Tibial nerve (tissue), 4 donors: ENCODE data around the gene AMBRA1.

Source experiments
- EP300 ChIP-seq, 2 donors: sonication (generic); formaldehyde crosslinking; IDR thresholded peaks; one replicate each; pipeline ENCODE4 v1.6.1; 2017; ENCODE audit warnings: antibody characterized with exemption in 2 of 2, mild to moderate bottlenecking in 1 of 2
- TF ChIP-seq, protein P1 (sequence below), 5 experiments: fragments of 200-600 bp in 3 of 5; fragments of 450-650 bp in 2 of 5; sonication (generic) in 3 of 5; IDR thresholded peaks; one replicate each; pipeline ENCODE4 v1.5.1; 2016 to 2019; ENCODE audit warnings: antibody characterized with exemption in 5 of 5, mild to moderate bottlenecking in 3 of 5, moderate library complexity in 2 of 5

DNA sequence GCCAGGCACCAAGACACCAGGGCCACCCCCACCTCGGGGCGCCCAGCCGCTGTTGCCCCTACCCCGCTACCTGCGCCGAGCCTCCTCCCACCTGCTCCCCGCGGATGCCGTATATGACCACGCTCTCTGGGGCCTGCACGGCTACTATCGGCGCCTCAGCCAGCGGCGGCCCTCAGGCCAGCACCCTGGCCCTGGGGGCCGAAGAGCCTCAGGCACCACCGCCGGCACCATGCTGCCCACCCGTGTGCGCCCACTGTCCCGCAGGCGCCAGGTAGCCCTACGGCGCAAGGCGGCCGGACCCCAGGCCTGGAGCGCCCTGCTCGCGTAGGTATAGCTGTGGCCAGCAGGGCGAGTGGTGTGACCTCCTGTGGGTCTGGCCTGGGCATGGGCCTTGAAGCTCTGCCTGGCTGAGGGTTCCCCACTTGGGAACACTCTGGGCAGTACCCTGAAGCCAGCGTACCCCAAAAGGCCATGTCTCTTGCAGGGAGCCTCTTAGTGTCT lies 227.1 kb downstream of the AMBRA1 start:
- no peak for TF ChIP-seq EP300 (IDR thresholded peaks at IDR 0.05)
- TF ChIP-seq, protein P1, sequence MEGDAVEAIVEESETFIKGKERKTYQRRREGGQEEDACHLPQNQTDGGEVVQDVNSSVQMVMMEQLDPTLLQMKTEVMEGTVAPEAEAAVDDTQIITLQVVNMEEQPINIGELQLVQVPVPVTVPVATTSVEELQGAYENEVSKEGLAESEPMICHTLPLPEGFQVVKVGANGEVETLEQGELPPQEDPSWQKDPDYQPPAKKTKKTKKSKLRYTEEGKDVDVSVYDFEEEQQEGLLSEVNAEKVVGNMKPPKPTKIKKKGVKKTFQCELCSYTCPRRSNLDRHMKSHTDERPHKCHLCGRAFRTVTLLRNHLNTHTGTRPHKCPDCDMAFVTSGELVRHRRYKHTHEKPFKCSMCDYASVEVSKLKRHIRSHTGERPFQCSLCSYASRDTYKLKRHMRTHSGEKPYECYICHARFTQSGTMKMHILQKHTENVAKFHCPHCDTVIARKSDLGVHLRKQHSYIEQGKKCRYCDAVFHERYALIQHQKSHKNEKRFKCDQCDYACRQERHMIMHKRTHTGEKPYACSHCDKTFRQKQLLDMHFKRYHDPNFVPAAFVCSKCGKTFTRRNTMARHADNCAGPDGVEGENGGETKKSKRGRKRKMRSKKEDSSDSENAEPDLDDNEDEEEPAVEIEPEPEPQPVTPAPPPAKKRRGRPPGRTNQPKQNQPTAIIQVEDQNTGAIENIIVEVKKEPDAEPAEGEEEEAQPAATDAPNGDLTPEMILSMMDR (IDR thresholded peaks at IDR 0.05), result no peak
